Fibroblast of lung (primary cell): ENCODE results near the gene MBL2. TPM values are rescaled to one million over a fixed set of nuclear protein-coding genes. Genes with fewer than 3 reads are reported as not detected.

Experiments used
- DNase-seq, 2 donors: peaks; one replicate each; pipeline versions ENCODE4 v3.0.0 to v3.0.0-alpha.2; 2010; ENCODE audit warnings: low read depth in 2 of 2
- H2AFZ ChIP-seq: 2 replicates; pipeline ENCODE4 v1.5.1; 2012; ENCODE audit warnings: low read length, control low read depth, inconsistent platforms
- H3K27ac ChIP-seq: 2 replicates; pipeline ENCODE4 v1.5.1; 2011; ENCODE audit warnings: low read length, control low read depth; ENCODE audit not compliant: insufficient read depth
- H3K27me3 ChIP-seq: 2 replicates; pipeline ENCODE4 v1.5.1; 2011; ENCODE audit warnings: mild to moderate bottlenecking, low read length; ENCODE audit not compliant: control insufficient read depth, insufficient read depth
- H3K36me3 ChIP-seq: 2 replicates; pipeline ENCODE4 v1.5.1; 2011; ENCODE audit warnings: low read length; ENCODE audit not compliant: control insufficient read depth, insufficient read depth
- H3K4me1 ChIP-seq: 2 replicates; pipeline ENCODE4 v1.5.1; 2011; ENCODE audit warnings: low read length; ENCODE audit not compliant: control insufficient read depth, insufficient read depth; ENCODE audit errors: extremely low read depth
- H3K4me2 ChIP-seq: 2 replicates; pipeline ENCODE4 v1.5.1; 2011; ENCODE audit warnings: low read length, control low read depth; ENCODE audit not compliant: insufficient read depth; ENCODE audit errors: extremely low read depth
- H3K4me3 ChIP-seq, 4 experiments: fragments of 200-600 bp in 1 of 4; sonication (generic) in 1 of 4; replicated peaks in 1 of 4; 2 replicates each; pipeline ENCODE4 v1.5.1; 2011 to 2016; ENCODE audit warnings: low read length in 4 of 4, low read depth in 3 of 4, mild to moderate bottlenecking in 3 of 4, control low read depth in 2 of 4, inconsistent platforms in 1 of 4, mixed read lengths in 1 of 4; ENCODE audit not compliant: insufficient read depth in 1 of 4; ENCODE audit errors: control extremely low read depth in 1 of 4
- H3K79me2 ChIP-seq: 2 replicates; pipeline ENCODE4 v1.5.1; 2012; ENCODE audit warnings: mild to moderate bottlenecking, low read length, inconsistent platforms; ENCODE audit not compliant: control insufficient read depth, insufficient read depth
- H3K9ac ChIP-seq: 2 replicates; pipeline ENCODE4 v1.5.1; 2011; ENCODE audit warnings: mild to moderate bottlenecking, low read length, control low read depth; ENCODE audit not compliant: insufficient read depth
- H3K9me3 ChIP-seq: 2 replicates; pipeline ENCODE4 v1.5.1; 2012; ENCODE audit warnings: low read depth, low read length; ENCODE audit not compliant: control insufficient read depth, insufficient read depth
- H4K20me1 ChIP-seq: 2 replicates; pipeline ENCODE4 v1.5.1; 2011; ENCODE audit warnings: low read length; ENCODE audit not compliant: control insufficient read depth, insufficient read depth; ENCODE audit errors: extremely low read depth
- CTCF ChIP-seq, 2 donors: IDR thresholded peaks in 1 of 2; conservative IDR thresholded peaks in 1 of 2; 1 replicate in 1 of 2; 2 replicates in 1 of 2; pipeline ENCODE4 v1.5.1; 2011 to 2012; ENCODE audit warnings: low read length in 2 of 2, control low read depth in 1 of 2, inconsistent platforms in 1 of 2, low read depth in 1 of 2, mild to moderate bottlenecking in 1 of 2
- EZH2 ChIP-seq: IDR thresholded peaks from 2 replicates; pipeline ENCODE4 v1.5.1; 2012; ENCODE audit warnings: low read length, control low read depth, mild to moderate bottlenecking; ENCODE audit errors: missing control alignments
- polyA plus RNA-seq, 2 donors: library from polyadenylated mRNA; depleted of rRNA in 1 of 2; stranded (reverse) in 1 of 2; unstranded in 1 of 2; fragments of >200 nt; gene quantifications; 2 replicates each; pipeline ENCODE4 v1.2.1, GENCODE V29; 2011 to 2012; ENCODE audit warnings: missing spikeins in 1 of 2
- total RNA-seq: library from RNA; depleted of rRNA; stranded (reverse); fragments of >200 nt; gene quantifications from 2 replicates; pipeline ENCODE4 v1.2.1, GENCODE V29; 2014

The MBL2 gene
- total and polyA plus RNA-seq, 2 donors (not counting 1 experiment from before 2014, with no cell fraction given) = not detected

- H3K4me1 ChIP-seq = no peaks in the 10 kb centered on the region
- H4K20me1 ChIP-seq = no peaks in the 10 kb centered on the region
- peaks cover 2% of the 10 kb centered on the region for H3K27me3 ChIP-seq
- no peak overlapping the region for H3K27ac ChIP-seq
- H3K79me2 ChIP-seq = no peaks in the 10 kb centered on the region
- H3K9me3 ChIP-seq = no peaks in the 10 kb centered on the region
- no peak for DNase-seq
- H2AFZ ChIP-seq = no peak overlapping the region
- TF ChIP-seq CTCF (conservative IDR thresholded peaks at IDR 0.05 in 1 of 2, IDR thresholded peaks at IDR 0.05 in 1 of 2; ENCODE audit: low read depth in 1 of 2, low read length in 2 of 2) = no peak
- no peak for TF ChIP-seq EZH2
- H3K4me3 ChIP-seq = no peak overlapping the region
- H3K36me3 ChIP-seq = no peaks in the 10 kb centered on the region
- H3K4me2 ChIP-seq = no peak overlapping the region
- no peak overlapping the region for H3K9ac ChIP-seq
Measured at GRCh38 chr10:52775132-52775647, 2.6 kb upstream of the MBL2 start.

- H3K79me2 ChIP-seq = no peaks in the 10 kb centered on the region
- no peak overlapping the region for H2AFZ ChIP-seq
- no peak overlapping the region for H3K4me3 ChIP-seq
Measured at GRCh38 chr10:52774600-52775106, 2.1 kb upstream of the MBL2 start.

GRCh38 chr10:52774182-52774581 is 1.6 kb upstream of the MBL2 start:
- TF ChIP-seq CTCF (conservative IDR thresholded peaks at IDR 0.05 in 1 of 2, IDR thresholded peaks at IDR 0.05 in 1 of 2; ENCODE audit: low read depth in 1 of 2, low read length in 2 of 2) (no peak), EZH2 (no peak)
- Histone ChIP-seq H3K9ac (no peak overlapping the region), H3K27ac (no peak overlapping the region), H3K9me3 (no peaks in the 10 kb centered on the region), H3K4me1 (no peaks in the 10 kb centered on the region), H3K4me2 (no peak overlapping the region), H3K27me3 (peaks cover 2% of the 10 kb centered on the region), H3K4me3 (no peak overlapping the region), H4K20me1 (no peaks in the 10 kb centered on the region), H2AFZ (no peak overlapping the region), H3K36me3 (no peaks in the 10 kb centered on the region), H3K79me2 (no peaks in the 10 kb centered on the region)
- DNase-seq = no peak

More at GRCh38 chr10:52774600-52775106, 2.1 kb upstream of the MBL2 start:
- Histone ChIP-seq H4K20me1 (no peaks in the 10 kb centered on the region), H3K9ac (no peak overlapping the region), H3K4me2 (no peak overlapping the region), H3K4me1 (no peaks in the 10 kb centered on the region), H3K27ac (no peak overlapping the region), H3K9me3 (no peaks in the 10 kb centered on the region), H3K36me3 (no peaks in the 10 kb centered on the region), H3K27me3 (peaks cover 2% of the 10 kb centered on the region)
- DNase-seq = no peak
- TF ChIP-seq CTCF (conservative IDR thresholded peaks at IDR 0.05 in 1 of 2, IDR thresholded peaks at IDR 0.05 in 1 of 2; ENCODE audit: low read depth in 1 of 2, low read length in 2 of 2) (no peak), EZH2 (no peak)
